ENCODE results near the gene NTN4. TPM values are rescaled to one million over a fixed set of nuclear protein-coding genes. Genes with fewer than 3 reads are reported as not detected.

The NTN4 gene
- total and polyA plus RNA-seq, 10 of the 15 experiments (the other 5 are each of a cell fraction or from before 2014, with no cell fraction given): 0.15 TPM; not detected in 9

DNA sequence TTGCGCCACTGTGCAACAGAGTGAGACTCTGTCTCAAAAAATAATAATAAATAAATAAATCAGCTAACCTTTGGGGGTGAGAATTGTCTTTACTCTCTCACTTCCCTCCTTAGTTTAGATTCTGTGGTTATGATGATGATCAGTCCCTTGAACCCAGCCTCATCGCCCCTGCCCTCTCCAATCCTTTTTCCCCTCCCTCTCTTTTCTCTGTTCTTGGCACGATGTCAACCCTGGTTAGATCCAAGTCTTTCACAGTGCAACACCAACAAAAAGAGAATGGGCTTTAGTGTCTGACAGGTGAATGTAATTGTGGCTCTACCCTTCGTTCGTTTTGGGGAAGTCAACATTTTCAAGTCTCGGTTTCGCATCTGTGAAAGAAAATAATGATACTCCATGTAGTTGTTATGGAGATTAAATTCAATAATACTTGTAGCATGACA, 59.0 kb downstream of the NTN4 start:
- Histone ChIP-seq H3K9ac (ENCODE audit: control insufficient read depth, insufficient read depth, low read length) (no peak overlapping the region), H3K9me3 (replicated peaks; ENCODE audit: control insufficient read depth, insufficient read depth, low read length) (peaks cover 4% of the 10 kb centered on the region), H2AFZ (ENCODE audit: control insufficient read depth, low read depth, low read length) (no peak overlapping the region), H3K27ac (ENCODE audit: control insufficient read depth, insufficient read depth) (no peak overlapping the region), H3K4me3 (no peak overlapping the region), H3K4me1 (ENCODE audit: control insufficient read depth, insufficient read depth, low read length) (peaks cover 5% of the 10 kb centered on the region; the same call in 1 of the 2 replicates), H4K20me1 (ENCODE audit: control insufficient read depth, insufficient read depth) (no peaks in the 10 kb centered on the region), H3K27me3 (replicated peaks in 1 of 2; ENCODE audit: control insufficient read depth in 2 of 2, insufficient read depth in 2 of 2, low read length in 1 of 2) (no peaks in the 10 kb centered on the region; a peak in 1 of 4 replicates), H3K79me2 (ENCODE audit: control insufficient read depth, insufficient read depth, low read length) (no peaks in the 10 kb centered on the region), H3K4me2 (ENCODE audit: control insufficient read depth, insufficient read depth) (peak overlapping the region; percentile 15; the same call in 1 of the 2 replicates), H3K36me3 (ENCODE audit: control insufficient read depth in 2 of 2, insufficient read depth in 2 of 2, low read length in 1 of 2) (no peaks in the 10 kb centered on the region)
- no TSS peak for BruUV-seq (replicated peaks)
- CTCF ChIA-PET: interaction anchor here (1.1 kb wide), 1 partner anchor 11 kb away, joined by 5 read pairs; no protein-coding TSS in a partner anchor
- DNase-seq (ENCODE audit: low read depth, low spot score): peak; percentile 38
- SMC1A ChIA-PET (ENCODE audit: uncharacterized antibody, unreplicated experiment): interaction anchor here (0.6 kb wide), 1 partner anchor 83 kb away, joined by 4 read pairs; no protein-coding TSS in a partner anchor
- peak; percentile 47 for FAIRE-seq
- POLR2A ChIA-PET: no interaction called here
- WGBS (ENCODE audit: insufficient coverage, insufficient replicate concordance, low lambda C conversion rate, missing lambda C conversion rate): 11% methylated on average over 7 of the region's 7 CpGs
- intact Hi-C loops (cut with micrococcal nuclease; ENCODE audit: unreplicated experiment): no loop called here
- RAD21 ChIA-PET (ENCODE audit: unreplicated experiment): no interaction called here
- ATAC-seq: peak; percentile 89
- in situ Hi-C loops (cut with MboI): no loop called here
- TF ChIP-seq, protein P1, sequence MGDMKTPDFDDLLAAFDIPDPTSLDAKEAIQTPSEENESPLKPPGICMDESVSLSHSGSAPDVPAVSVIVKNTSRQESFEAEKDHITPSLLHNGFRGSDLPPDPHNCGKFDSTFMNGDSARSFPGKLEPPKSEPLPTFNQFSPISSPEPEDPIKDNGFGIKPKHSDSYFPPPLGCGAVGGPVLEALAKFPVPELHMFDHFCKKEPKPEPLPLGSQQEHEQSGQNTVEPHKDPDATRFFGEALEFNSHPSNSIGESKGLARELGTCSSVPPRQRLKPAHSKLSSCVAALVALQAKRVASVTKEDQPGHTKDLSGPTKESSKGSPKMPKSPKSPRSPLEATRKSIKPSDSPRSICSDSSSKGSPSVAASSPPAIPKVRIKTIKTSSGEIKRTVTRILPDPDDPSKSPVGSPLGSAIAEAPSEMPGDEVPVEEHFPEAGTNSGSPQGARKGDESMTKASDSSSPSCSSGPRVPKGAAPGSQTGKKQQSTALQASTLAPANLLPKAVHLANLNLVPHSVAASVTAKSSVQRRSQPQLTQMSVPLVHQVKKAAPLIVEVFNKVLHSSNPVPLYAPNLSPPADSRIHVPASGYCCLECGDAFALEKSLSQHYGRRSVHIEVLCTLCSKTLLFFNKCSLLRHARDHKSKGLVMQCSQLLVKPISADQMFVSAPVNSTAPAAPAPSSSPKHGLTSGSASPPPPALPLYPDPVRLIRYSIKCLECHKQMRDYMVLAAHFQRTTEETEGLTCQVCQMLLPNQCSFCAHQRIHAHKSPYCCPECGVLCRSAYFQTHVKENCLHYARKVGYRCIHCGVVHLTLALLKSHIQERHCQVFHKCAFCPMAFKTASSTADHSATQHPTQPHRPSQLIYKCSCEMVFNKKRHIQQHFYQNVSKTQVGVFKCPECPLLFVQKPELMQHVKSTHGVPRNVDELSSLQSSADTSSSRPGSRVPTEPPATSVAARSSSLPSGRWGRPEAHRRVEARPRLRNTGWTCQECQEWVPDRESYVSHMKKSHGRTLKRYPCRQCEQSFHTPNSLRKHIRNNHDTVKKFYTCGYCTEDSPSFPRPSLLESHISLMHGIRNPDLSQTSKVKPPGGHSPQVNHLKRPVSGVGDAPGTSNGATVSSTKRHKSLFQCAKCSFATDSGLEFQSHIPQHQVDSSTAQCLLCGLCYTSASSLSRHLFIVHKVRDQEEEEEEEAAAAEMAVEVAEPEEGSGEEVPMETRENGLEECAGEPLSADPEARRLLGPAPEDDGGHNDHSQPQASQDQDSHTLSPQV (IDR thresholded peaks at IDR 0.05): no peak
- TF ChIP-seq IKZF1 (conservative IDR thresholded peaks at IDR 0.05): peak; percentile 32; the same call in 1 of the 2 replicates
- TF ChIP-seq, protein P2, sequence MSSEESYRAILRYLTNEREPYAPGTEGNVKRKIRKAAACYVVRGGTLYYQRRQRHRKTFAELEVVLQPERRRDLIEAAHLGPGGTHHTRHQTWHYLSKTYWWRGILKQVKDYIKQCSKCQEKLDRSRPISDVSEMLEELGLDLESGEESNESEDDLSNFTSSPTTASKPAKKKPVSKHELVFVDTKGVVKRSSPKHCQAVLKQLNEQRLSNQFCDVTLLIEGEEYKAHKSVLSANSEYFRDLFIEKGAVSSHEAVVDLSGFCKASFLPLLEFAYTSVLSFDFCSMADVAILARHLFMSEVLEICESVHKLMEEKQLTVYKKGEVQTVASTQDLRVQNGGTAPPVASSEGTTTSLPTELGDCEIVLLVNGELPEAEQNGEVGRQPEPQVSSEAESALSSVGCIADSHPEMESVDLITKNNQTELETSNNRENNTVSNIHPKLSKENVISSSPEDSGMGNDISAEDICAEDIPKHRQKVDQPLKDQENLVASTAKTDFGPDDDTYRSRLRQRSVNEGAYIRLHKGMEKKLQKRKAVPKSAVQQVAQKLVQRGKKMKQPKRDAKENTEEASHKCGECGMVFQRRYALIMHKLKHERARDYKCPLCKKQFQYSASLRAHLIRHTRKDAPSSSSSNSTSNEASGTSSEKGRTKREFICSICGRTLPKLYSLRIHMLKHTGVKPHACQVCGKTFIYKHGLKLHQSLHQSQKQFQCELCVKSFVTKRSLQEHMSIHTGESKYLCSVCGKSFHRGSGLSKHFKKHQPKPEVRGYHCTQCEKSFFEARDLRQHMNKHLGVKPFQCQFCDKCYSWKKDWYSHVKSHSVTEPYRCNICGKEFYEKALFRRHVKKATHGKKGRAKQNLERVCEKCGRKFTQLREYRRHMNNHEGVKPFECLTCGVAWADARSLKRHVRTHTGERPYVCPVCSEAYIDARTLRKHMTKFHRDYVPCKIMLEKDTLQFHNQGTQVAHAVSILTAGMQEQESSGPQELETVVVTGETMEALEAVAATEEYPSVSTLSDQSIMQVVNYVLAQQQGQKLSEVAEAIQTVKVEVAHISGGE (CRISPR knock-in tag; IDR thresholded peaks at IDR 0.05): no peak
- no peak for TF ChIP-seq TARDBP (IDR thresholded peaks at IDR 0.05; ENCODE audit: borderline replicate concordance)
- no peak for TF ChIP-seq SMC3 (IDR thresholded peaks at IDR 0.05; ENCODE audit: borderline replicate concordance, low read length)
- TF ChIP-seq, protein P3, sequence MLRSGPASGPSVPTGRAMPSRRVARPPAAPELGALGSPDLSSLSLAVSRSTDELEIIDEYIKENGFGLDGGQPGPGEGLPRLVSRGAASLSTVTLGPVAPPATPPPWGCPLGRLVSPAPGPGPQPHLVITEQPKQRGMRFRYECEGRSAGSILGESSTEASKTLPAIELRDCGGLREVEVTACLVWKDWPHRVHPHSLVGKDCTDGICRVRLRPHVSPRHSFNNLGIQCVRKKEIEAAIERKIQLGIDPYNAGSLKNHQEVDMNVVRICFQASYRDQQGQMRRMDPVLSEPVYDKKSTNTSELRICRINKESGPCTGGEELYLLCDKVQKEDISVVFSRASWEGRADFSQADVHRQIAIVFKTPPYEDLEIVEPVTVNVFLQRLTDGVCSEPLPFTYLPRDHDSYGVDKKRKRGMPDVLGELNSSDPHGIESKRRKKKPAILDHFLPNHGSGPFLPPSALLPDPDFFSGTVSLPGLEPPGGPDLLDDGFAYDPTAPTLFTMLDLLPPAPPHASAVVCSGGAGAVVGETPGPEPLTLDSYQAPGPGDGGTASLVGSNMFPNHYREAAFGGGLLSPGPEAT (IDR thresholded peaks at IDR 0.05; ENCODE audit: low read depth): peak; percentile 40; the same call in 1 of the 2 replicates
- TF ChIP-seq IKZF2 (IDR thresholded peaks at IDR 0.05): peak; percentile 60 to 76; a peak in 3 of 4 replicates
- TF ChIP-seq CHD2 (IDR thresholded peaks at IDR 0.05; ENCODE audit: borderline replicate concordance, low read depth, low read length): 0 out of 2 replicates have a peak, but pooled peaks have one; percentile 16
- TF ChIP-seq ZSCAN29 (IDR thresholded peaks at IDR 0.05): no peak
- TF ChIP-seq, protein P4, sequence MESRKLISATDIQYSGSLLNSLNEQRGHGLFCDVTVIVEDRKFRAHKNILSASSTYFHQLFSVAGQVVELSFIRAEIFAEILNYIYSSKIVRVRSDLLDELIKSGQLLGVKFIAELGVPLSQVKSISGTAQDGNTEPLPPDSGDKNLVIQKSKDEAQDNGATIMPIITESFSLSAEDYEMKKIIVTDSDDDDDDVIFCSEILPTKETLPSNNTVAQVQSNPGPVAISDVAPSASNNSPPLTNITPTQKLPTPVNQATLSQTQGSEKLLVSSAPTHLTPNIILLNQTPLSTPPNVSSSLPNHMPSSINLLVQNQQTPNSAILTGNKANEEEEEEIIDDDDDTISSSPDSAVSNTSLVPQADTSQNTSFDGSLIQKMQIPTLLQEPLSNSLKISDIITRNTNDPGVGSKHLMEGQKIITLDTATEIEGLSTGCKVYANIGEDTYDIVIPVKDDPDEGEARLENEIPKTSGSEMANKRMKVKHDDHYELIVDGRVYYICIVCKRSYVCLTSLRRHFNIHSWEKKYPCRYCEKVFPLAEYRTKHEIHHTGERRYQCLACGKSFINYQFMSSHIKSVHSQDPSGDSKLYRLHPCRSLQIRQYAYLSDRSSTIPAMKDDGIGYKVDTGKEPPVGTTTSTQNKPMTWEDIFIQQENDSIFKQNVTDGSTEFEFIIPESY (IDR thresholded peaks at IDR 0.05): no peak
- TF ChIP-seq NBN (IDR thresholded peaks at IDR 0.05): 0 out of 2 replicates have a peak, but pooled peaks have one; percentile 34
- no peak for TF ChIP-seq JUND (IDR thresholded peaks at IDR 0.05; ENCODE audit: low read depth, low read length)
- no peak for TF ChIP-seq SREBF2 (IDR thresholded peaks at IDR 0.05; ENCODE audit: low read length)
- no peak for TF ChIP-seq HDGF (IDR thresholded peaks at IDR 0.05)
